Measurements from ENCODE around the gene FANCC.

DNA sequence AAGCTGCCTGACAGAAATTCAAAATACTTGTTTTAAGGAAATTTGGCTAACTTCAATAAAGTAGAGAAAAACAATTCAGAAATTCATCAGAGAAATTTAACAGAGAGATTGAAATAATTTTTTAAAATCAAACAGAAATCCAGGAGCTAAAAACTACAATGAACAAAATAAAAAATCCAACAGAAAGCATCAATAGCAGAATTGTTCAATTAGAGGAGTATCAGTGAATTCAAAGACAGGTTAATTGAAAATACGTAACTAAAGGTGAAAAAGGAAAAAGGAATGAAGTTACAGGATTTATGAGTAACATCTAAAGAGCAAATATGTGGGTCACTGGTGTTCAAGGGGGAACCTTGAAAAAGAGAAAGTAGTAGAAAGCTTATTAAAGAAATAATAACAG is 36.8 kb downstream of the FANCC start:
- TF ChIP-seq, protein P1, sequence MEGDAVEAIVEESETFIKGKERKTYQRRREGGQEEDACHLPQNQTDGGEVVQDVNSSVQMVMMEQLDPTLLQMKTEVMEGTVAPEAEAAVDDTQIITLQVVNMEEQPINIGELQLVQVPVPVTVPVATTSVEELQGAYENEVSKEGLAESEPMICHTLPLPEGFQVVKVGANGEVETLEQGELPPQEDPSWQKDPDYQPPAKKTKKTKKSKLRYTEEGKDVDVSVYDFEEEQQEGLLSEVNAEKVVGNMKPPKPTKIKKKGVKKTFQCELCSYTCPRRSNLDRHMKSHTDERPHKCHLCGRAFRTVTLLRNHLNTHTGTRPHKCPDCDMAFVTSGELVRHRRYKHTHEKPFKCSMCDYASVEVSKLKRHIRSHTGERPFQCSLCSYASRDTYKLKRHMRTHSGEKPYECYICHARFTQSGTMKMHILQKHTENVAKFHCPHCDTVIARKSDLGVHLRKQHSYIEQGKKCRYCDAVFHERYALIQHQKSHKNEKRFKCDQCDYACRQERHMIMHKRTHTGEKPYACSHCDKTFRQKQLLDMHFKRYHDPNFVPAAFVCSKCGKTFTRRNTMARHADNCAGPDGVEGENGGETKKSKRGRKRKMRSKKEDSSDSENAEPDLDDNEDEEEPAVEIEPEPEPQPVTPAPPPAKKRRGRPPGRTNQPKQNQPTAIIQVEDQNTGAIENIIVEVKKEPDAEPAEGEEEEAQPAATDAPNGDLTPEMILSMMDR (IDR thresholded peaks at IDR 0.05; ENCODE audit: poor library complexity) = no peak
- no peak for TF ChIP-seq EZH2 (IDR thresholded peaks at IDR 0.05; ENCODE audit: borderline replicate concordance)
